Diencephalon (tissue), 1 donor: ENCODE measurements around the gene DUXA. TPM values are rescaled to one million over a fixed set of nuclear protein-coding genes. Genes with fewer than 3 reads are reported as not detected.

ENCODE experiments used
- small RNA-seq: library from RNA; depleted of rRNA; stranded (forward); fragments of <200 nt; gene quantifications from one replicate; pipeline ENCODE3, GENCODE V24; 2014
- total RNA-seq: library from RNA; depleted of rRNA; stranded (reverse); fragments of >200 nt; gene quantifications from one replicate; pipeline ENCODE4 v1.2.3, GENCODE V29; 2014

The DUXA gene
- not detected for total RNA-seq

GRCh38 chr19:57167385-57167784 is at the start of gene DUXA:
Gene DUXA (minus strand): TSS chr19:57167485. CDS start chr19:57167443, 42 bp downstream.

GRCh38 chr19:57191141-57192076 is 24.1 kb upstream of the DUXA start, which contains the start of gene ZNF264:
Gene ZNF264 (plus strand): TSS chr19:57191500. CDS start chr19:57191914, 414 bp downstream.

Small RNA genes within 50 kb of the gene (small RNA-seq; reads per million reads assigned to genes)
- gene AC025588.3 = not detected

Other genes with a start within 250 kb of the DUXA start
- not detected for gene USP29, start 47.5 kb downstream of the DUXA start, total RNA-seq
- not detected for gene ZIM3, start 22.3 kb downstream of the DUXA start, total RNA-seq
- gene ZNF264, start 24.0 kb upstream of the DUXA start, total RNA-seq = 30.4 TPM
- 0.69 TPM for gene AURKC, start 63.5 kb upstream of the DUXA start, total RNA-seq
- gene ZNF805, start 73.1 kb upstream of the DUXA start, total RNA-seq = 30.2 TPM
- gene ZNF460, start 113.0 kb upstream of the DUXA start, total RNA-seq = 128 TPM
- 26.5 TPM for gene ZNF543, start 153.0 kb upstream of the DUXA start, total RNA-seq
- gene ZNF304, start 183.8 kb upstream of the DUXA start, total RNA-seq = 19.8 TPM
- 20.5 TPM for gene TRAPPC2B, start 196.1 kb upstream of the DUXA start, total RNA-seq
- 7.8 TPM for gene ZNF547, start 196.1 kb upstream of the DUXA start, total RNA-seq
- gene ZNF548, start 222.4 kb upstream of the DUXA start, total RNA-seq = 35.1 TPM
- gene ZNF17, start 243.7 kb upstream of the DUXA start, total RNA-seq = 30.7 TPM